NCI-H2196 (cell line): ENCODE measurements around the gene GEN1.

Source experiments
- DNase-seq: peaks from one replicate; lab custom pipeline; 2025; ENCODE audit not compliant: unreplicated experiment; lab: John Stamatoyannopoulos, UW

Gene GEN1

GRCh38 chr2:17752892-17753802, 791 bp upstream of the GEN1 start:
- DNase-seq, result peak; percentile 19

GRCh38 chr2:17754773-17755425, 961 bp downstream of the GEN1 start:
- DNase-seq, result no peak

GRCh38 chr2:17756668-17757067, 2.7 kb downstream of the GEN1 start:
- no peak for DNase-seq

- no peak for DNase-seq
These were observed 3.4 kb downstream of the GEN1 start for GRCh38 chr2:17757321-17757720.

GRCh38 chr2:17758118-17758517, 4.2 kb downstream of the GEN1 start:
- DNase-seq, result no peak

GRCh38 chr2:17759805-17760204, 5.9 kb downstream of the GEN1 start:
- no peak for DNase-seq

- DNase-seq, result no peak
These were observed 8.5 kb downstream of the GEN1 start for GRCh38 chr2:17762451-17762850.

GRCh38 chr2:17763641-17764333, 9.8 kb downstream of the GEN1 start:
- no peak for DNase-seq

GRCh38 chr2:17765398-17765797, 11.5 kb downstream of the GEN1 start:
- no peak for DNase-seq

- DNase-seq, result no peak
These were observed 15.0 kb downstream of the GEN1 start for GRCh38 chr2:17768894-17769293.

- DNase-seq, result no peak
These were observed 18.0 kb downstream of the GEN1 start for GRCh38 chr2:17771956-17772355.

- no peak for DNase-seq
These were observed 18.6 kb downstream of the GEN1 start for GRCh38 chr2:17772532-17772931.

- DNase-seq, result no peak
These were observed 26.6 kb downstream of the GEN1 start for GRCh38 chr2:17780546-17780945.

GRCh38 chr2:17781482-17781881, 27.5 kb downstream of the GEN1 start:
- DNase-seq, result no peak

- no peak for DNase-seq
These were observed 32.8 kb downstream of the GEN1 start for GRCh38 chr2:17786727-17787126.

- no peak for DNase-seq
These were observed 34.8 kb downstream of the GEN1 start for GRCh38 chr2:17788773-17789172.

- DNase-seq, result no peak
These were observed 36.6 kb downstream of the GEN1 start for GRCh38 chr2:17790536-17790935.

- no peak for DNase-seq
These were observed 37.3 kb downstream of the GEN1 start for GRCh38 chr2:17791121-17791816.

- no peak for DNase-seq
These were observed 37.8 kb downstream of the GEN1 start for GRCh38 chr2:17791817-17792130.

- no peak for DNase-seq
These were observed 38.6 kb downstream of the GEN1 start for GRCh38 chr2:17792515-17792914.

GRCh38 chr2:17793296-17793695, 39.4 kb downstream of the GEN1 start:
- DNase-seq, result peak; percentile 28
